Astrocyte (in vitro differentiated cells and primary cell): ENCODE data around the gene LRBA. TPM values are rescaled to one million over a fixed set of nuclear protein-coding genes. Genes with fewer than 3 reads are reported as not detected.
A peak's percentile ranks its signal among the peaks of the same experiment; 100 is the strongest.

Experiments used
- DNase-seq: peaks from one replicate; pipeline ENCODE4 v3.0.0-alpha.2; 2010; ENCODE audit warnings: low read depth
- FAIRE-seq: peaks from 2 replicates; lab custom pipeline; 2011; peaks lifted over from hg19 to GRCh38; lab: Jason Lieb, UNC
- H2AFZ ChIP-seq: 2 replicates; pipeline ENCODE4 v1.6.0; 2012; ENCODE audit warnings: low read depth, low read length, inconsistent platforms
- H3K27ac ChIP-seq: 2 replicates; pipeline ENCODE4 v1.5.1; 2011; ENCODE audit warnings: low read depth, low read length, inconsistent platforms
- H3K27me3 ChIP-seq: 2 replicates; pipeline ENCODE4 v1.6.0; 2011; ENCODE audit warnings: low read length, inconsistent platforms; ENCODE audit not compliant: insufficient read depth
- H3K36me3 ChIP-seq: 2 replicates; pipeline ENCODE4 v1.5.1; 2011; ENCODE audit warnings: low read length, inconsistent platforms; ENCODE audit not compliant: insufficient read depth
- H3K4me1 ChIP-seq: 2 replicates; pipeline ENCODE4 v1.5.1; 2011; ENCODE audit warnings: low read length, inconsistent platforms; ENCODE audit not compliant: insufficient read depth
- H3K4me2 ChIP-seq: 2 replicates; pipeline ENCODE4 v1.6.0; 2012; ENCODE audit warnings: low read length, inconsistent platforms
- H3K4me3 ChIP-seq: 2 replicates; pipeline ENCODE4 v1.5.1; 2011; ENCODE audit warnings: low read depth, mild to moderate bottlenecking, low read length, inconsistent platforms; ENCODE audit not compliant: insufficient read depth
- H3K79me2 ChIP-seq: 2 replicates; pipeline ENCODE4 v1.6.0; 2012; ENCODE audit warnings: mild to moderate bottlenecking, low read length, inconsistent platforms; ENCODE audit not compliant: insufficient read depth
- H3K9ac ChIP-seq: 2 replicates; pipeline ENCODE4 v1.6.0; 2012; ENCODE audit warnings: mild to moderate bottlenecking, low read length, inconsistent platforms
- H3K9me3 ChIP-seq: 2 replicates; pipeline ENCODE4 v1.5.1; 2012; ENCODE audit warnings: low read depth, mild to moderate bottlenecking, low read length, inconsistent platforms; ENCODE audit not compliant: insufficient read depth
- H4K20me1 ChIP-seq: 2 replicates; pipeline ENCODE4 v1.6.0; 2012; ENCODE audit warnings: low read length, inconsistent platforms; ENCODE audit not compliant: insufficient read depth
- H3K27ac Mint-ChIP-seq: one replicate; pipeline ENCODE4 v1.8.0; 2021; ENCODE audit warnings: mild to moderate bottlenecking, mixed read lengths; ENCODE audit not compliant: unreplicated experiment
- H3K27me3 Mint-ChIP-seq: one replicate; pipeline ENCODE4 v1.8.0; 2021; ENCODE audit warnings: low read depth, mixed read lengths; ENCODE audit not compliant: unreplicated experiment
- H3K36me3 Mint-ChIP-seq: one replicate; pipeline ENCODE4 v1.8.0; 2021; ENCODE audit warnings: low read depth, mixed read lengths; ENCODE audit not compliant: unreplicated experiment
- H3K4me1 Mint-ChIP-seq: one replicate; pipeline ENCODE4 v1.8.0; 2021; ENCODE audit warnings: low read depth, mixed read lengths; ENCODE audit not compliant: unreplicated experiment
- H3K4me3 Mint-ChIP-seq: one replicate; pipeline ENCODE4 v1.8.0; 2021; ENCODE audit warnings: mild to moderate bottlenecking, moderate library complexity, mixed read lengths; ENCODE audit not compliant: unreplicated experiment
- H3K9me3 Mint-ChIP-seq: one replicate; pipeline ENCODE4 v1.8.0; 2021; ENCODE audit warnings: mild to moderate bottlenecking, mixed read lengths; ENCODE audit not compliant: unreplicated experiment
- CTCF ChIP-seq: IDR thresholded peaks from 2 replicates; pipeline ENCODE4 v1.5.1; 2011; ENCODE audit warnings: low read depth, mild to moderate bottlenecking, inconsistent platforms, low read length, moderate library complexity; ENCODE audit not compliant: insufficient read depth
- EZH2 ChIP-seq: IDR thresholded peaks from 2 replicates; pipeline ENCODE4 v1.6.1; 2012; ENCODE audit warnings: mild to moderate bottlenecking, low read length, inconsistent platforms; ENCODE audit not compliant: insufficient read depth
- total RNA-seq: library from RNA; stranded (reverse); gene quantifications from 2 replicates; pipeline ENCODE4 v1.2.1, GENCODE V29; 2021

Gene LRBA
- total RNA-seq, 1 donor from 2014 or later: 25.3 TPM

GRCh38 chr4:150235317-150235716 is 779.8 kb downstream of the LRBA start:
- no peak overlapping the region for H2AFZ ChIP-seq
- no peak for TF ChIP-seq CTCF

GRCh38 chr4:150234246-150234645 is 780.8 kb downstream of the LRBA start:
- H3K36me3 ChIP-seq: peaks cover 4% of the 10 kb centered on the region
- H2AFZ ChIP-seq: no peak overlapping the region
- no peaks in the 10 kb centered on the region for H3K27me3 Mint-ChIP-seq
- no peak overlapping the region for H3K4me2 ChIP-seq
- H3K4me3 Mint-ChIP-seq: no peak overlapping the region
- H3K36me3 Mint-ChIP-seq: peaks cover 12% of the 10 kb centered on the region
- H3K79me2 ChIP-seq: no peaks in the 10 kb centered on the region
- H3K9me3 ChIP-seq: no peaks in the 10 kb centered on the region
- H4K20me1 ChIP-seq: no peaks in the 10 kb centered on the region
- H3K27ac ChIP-seq: no peak overlapping the region
- H3K9me3 Mint-ChIP-seq: peaks cover 3% of the 10 kb centered on the region
- no peak overlapping the region for H3K27ac Mint-ChIP-seq
- H3K27me3 ChIP-seq: no peaks in the 10 kb centered on the region
- H3K4me1 ChIP-seq: peaks cover 65% of the 10 kb centered on the region
- no peak overlapping the region for H3K4me3 ChIP-seq
- DNase-seq: peak; percentile 53
- no peak overlapping the region for H3K9ac ChIP-seq
- no peak for TF ChIP-seq EZH2
- no peak for TF ChIP-seq CTCF
- FAIRE-seq: peak; percentile 43
- H3K4me1 Mint-ChIP-seq: peaks cover 39% of the 10 kb centered on the region

More at GRCh38 chr4:150235317-150235716, 779.8 kb downstream of the LRBA start:
- Histone ChIP-seq H3K9ac (peak overlapping the region; percentile 78), H3K9me3 (no peaks in the 10 kb centered on the region), H3K27ac (peak overlapping the region; percentile 96), H4K20me1 (no peaks in the 10 kb centered on the region), H3K4me1 (peaks cover 61% of the 10 kb centered on the region), H3K36me3 (peaks cover 4% of the 10 kb centered on the region), H3K4me3 (no peak overlapping the region), H3K4me2 (peak overlapping the region; percentile 75), H3K79me2 (no peaks in the 10 kb centered on the region), H3K27me3 (no peaks in the 10 kb centered on the region)
- H3K9me3 Mint-ChIP-seq: peaks cover 3% of the 10 kb centered on the region
- H3K27me3 Mint-ChIP-seq: no peaks in the 10 kb centered on the region
- no peak for FAIRE-seq
- H3K36me3 Mint-ChIP-seq: peaks cover 14% of the 10 kb centered on the region
- no peak overlapping the region for H3K4me3 Mint-ChIP-seq
- H3K27ac Mint-ChIP-seq: peak overlapping the region; percentile 99
- no peak for DNase-seq
- H3K4me1 Mint-ChIP-seq: peaks cover 50% of the 10 kb centered on the region

- H3K4me1 Mint-ChIP-seq: peaks cover 20% of the 10 kb centered on the region
Observed at GRCh38 chr4:150232029-150232428, 783.1 kb downstream of the LRBA start.

More at GRCh38 chr4:150232029-150232428, 783.1 kb downstream of the LRBA start:
- no peak for TF ChIP-seq CTCF
- no peak for TF ChIP-seq EZH2
- H3K27me3 Mint-ChIP-seq: no peaks in the 10 kb centered on the region
- Histone ChIP-seq H4K20me1 (no peaks in the 10 kb centered on the region), H3K4me1 (peaks cover 48% of the 10 kb centered on the region), H3K9me3 (no peaks in the 10 kb centered on the region), H3K9ac (no peak overlapping the region), H2AFZ (no peak overlapping the region), H3K36me3 (peaks cover 4% of the 10 kb centered on the region), H3K27me3 (no peaks in the 10 kb centered on the region), H3K4me2 (peak overlapping the region; percentile 3), H3K4me3 (no peak overlapping the region), H3K27ac (peak overlapping the region; percentile 33), H3K79me2 (no peaks in the 10 kb centered on the region)
- peaks cover 4% of the 10 kb centered on the region for H3K9me3 Mint-ChIP-seq
- H3K27ac Mint-ChIP-seq: no peak overlapping the region
- H3K36me3 Mint-ChIP-seq: peaks cover 14% of the 10 kb centered on the region
- FAIRE-seq (no peak), DNase-seq (no peak)
- H3K4me3 Mint-ChIP-seq: no peak overlapping the region
